OCI-LY7 (cell line): ENCODE measurements around the gene VPS54. TPM values are rescaled to one million over a fixed set of nuclear protein-coding genes. Genes with fewer than 3 reads are reported as not detected.

Experiments
- BruUV-seq: library from RNA; stranded (reverse); fragments of 400-500 nt; replicated peaks from 2 replicates; lab custom pipeline; 2021; lab: Mats Ljungman, UMichigan
- CTCF ChIA-PET: fragments of 300-600 bp; sonication (Branson Sonifier 250); formaldehyde crosslinking; loops from one replicate; lab custom pipeline; 2022; ENCODE audit warnings: antibody characterized with exemption; ENCODE audit not compliant: unreplicated experiment; lab: Charles Lee
- POLR2A ChIA-PET: fragments of 300-600 bp; sonication (Branson Sonifier 250); formaldehyde crosslinking; loops from one replicate; lab custom pipeline; 2022; ENCODE audit warnings: antibody characterized with exemption; lab: Charles Lee
- DNase-seq: peaks from one replicate; pipeline ENCODE4 v3.0.0-alpha.2; 2015; ENCODE audit warnings: low spot score
- H2AFZ ChIP-seq: fragments of 200-600 bp; sonication (generic), shearing (Covaris generic); 2 replicates; pipeline ENCODE4 v1.6.1; 2014; ENCODE audit warnings: mild to moderate bottlenecking, antibody characterized with exemption, low read length, moderate library complexity
- H3K27ac ChIP-seq: fragments of 200-600 bp; sonication (generic); 2 replicates; pipeline ENCODE4 v1.5.1; 2014; ENCODE audit warnings: mixed run types, low read depth, mild to moderate bottlenecking, moderate library complexity, low read length, inconsistent platforms; ENCODE audit not compliant: poor library complexity, severe bottlenecking
- H3K36me3 ChIP-seq: fragments of 200-600 bp; sonication (generic); 2 replicates; pipeline ENCODE4 v1.6.1; 2014; ENCODE audit warnings: mild to moderate bottlenecking, antibody characterized with exemption, low read length, moderate library complexity, mixed read lengths; ENCODE audit not compliant: insufficient read depth
- H3K4me1 ChIP-seq: fragments of 200-600 bp; sonication (generic); 2 replicates; pipeline ENCODE4 v1.5.1; 2014; ENCODE audit warnings: mild to moderate bottlenecking, low read length; ENCODE audit not compliant: insufficient read depth, poor library complexity, severe bottlenecking
- H3K4me2 ChIP-seq: fragments of 200-600 bp; sonication (generic); 2 replicates; pipeline ENCODE4 v1.6.1; 2014; ENCODE audit warnings: mild to moderate bottlenecking, low read length
- H3K4me3 ChIP-seq: fragments of 200-600 bp; sonication (generic); 2 replicates; pipeline ENCODE4 v1.5.1; 2014; ENCODE audit warnings: mild to moderate bottlenecking, low read depth, low read length; ENCODE audit not compliant: poor library complexity, severe bottlenecking
- H3K79me2 ChIP-seq: fragments of 200-600 bp; sonication (generic); 2 replicates; pipeline ENCODE4 v1.6.1; 2016; ENCODE audit warnings: low read depth, mild to moderate bottlenecking, low read length, moderate library complexity, mixed read lengths; ENCODE audit not compliant: insufficient read depth
- H3K9me2 ChIP-seq: fragments of 200-600 bp; sonication (generic); 2 replicates; pipeline ENCODE4 v1.6.1; 2016; ENCODE audit warnings: mild to moderate bottlenecking, low read length, mixed read lengths; ENCODE audit not compliant: insufficient read depth
- H3K9me3 ChIP-seq: fragments of 200-600 bp; sonication (generic); 2 replicates; pipeline ENCODE4 v1.6.1; 2014; ENCODE audit warnings: mild to moderate bottlenecking, mixed run types, low read length, mixed read lengths
- H4K20me1 ChIP-seq: fragments of 200-600 bp; sonication (generic); 2 replicates; pipeline ENCODE4 v1.6.1; 2014; ENCODE audit warnings: mild to moderate bottlenecking, antibody characterized with exemption, low read length, moderate library complexity, mixed read lengths; ENCODE audit not compliant: insufficient read depth
- CTCF ChIP-seq: fragments of 200-600 bp; sonication (generic); conservative IDR thresholded peaks from 2 replicates; pipeline ENCODE4 v1.5.1; 2014; ENCODE audit warnings: mild to moderate bottlenecking, antibody characterized with exemption, low read length, moderate library complexity, mixed read lengths
- EZH2phosphoT487 ChIP-seq: fragments of 200-600 bp; sonication (generic); IDR thresholded peaks from 2 replicates; pipeline ENCODE4 v1.6.1; 2018; ENCODE audit warnings: low read depth, borderline replicate concordance, mild to moderate bottlenecking, mixed run types, antibody characterized with exemption, low read length, moderate library complexity, mixed read lengths
- intact Hi-C: fragments of 100-400 bp; cut with micrococcal nuclease; formaldehyde crosslinking; loops from one replicate; pipeline ENCODE4 v1.10.0; 2022; ENCODE audit not compliant: unreplicated experiment
- total RNA-seq, 2 experiments: library from RNA; depleted of rRNA in 1 of 2; stranded (reverse); fragments of >200 nt in 1 of 2; shearing (Covaris generic) in 1 of 2; gene quantifications; 2 replicates each; pipeline ENCODE4 v1.2.3, GENCODE V29; 2014 to 2022

VPS54 gene
- total RNA-seq, 2 experiments from 2014 or later: 14.7 to 17.8 TPM

GRCh38 chr2:64065516-64065915 is 46.3 kb upstream of the VPS54 start:
- Histone ChIP-seq H3K36me3 (peaks cover 12% of the 10 kb centered on the region; the same call in 1 of the 2 replicates), H3K9me2 (no peaks in the 10 kb centered on the region), H3K79me2 (no peaks in the 10 kb centered on the region), H3K27ac (peak overlapping the region; percentile 96), H3K9me3 (no peaks in the 10 kb centered on the region), H3K4me2 (peak overlapping the region; percentile 66), H2AFZ (peak overlapping the region; percentile 72; the same call in 1 of the 2 replicates), H3K4me1 (peaks cover 69% of the 10 kb centered on the region), H3K4me3 (peak overlapping the region; percentile 13), H4K20me1 (no peaks in the 10 kb centered on the region)
- TF ChIP-seq EZH2phosphoT487 (no peak), CTCF (no peak)
- no peak for DNase-seq
- no TSS peak for BruUV-seq
- CTCF ChIA-PET: no interaction called here
- intact Hi-C loops: no loop called here
- POLR2A ChIA-PET: interaction anchor here (1.1 to 5.2 kb wide), 5 partner anchors 11 to 37 kb away, joined by 6 to 57 read pairs (median 11); no protein-coding TSS in a partner anchor

GRCh38 chr2:64063924-64064331 is 44.7 kb upstream of the VPS54 start:
- no peaks in the 10 kb centered on the region for H3K79me2 ChIP-seq
- ChIA-PET POLR2A (interaction anchor here (0.5 to 5.2 kb wide), 15 partner anchors 9 to 970 kb away, joined by 3 to 57 read pairs (median 4); no protein-coding TSS in a partner anchor), CTCF (interaction anchor here (0.8 to 0.9 kb wide), 2 partner anchors 19 to 35 kb away, joined by 3 read pairs; no protein-coding TSS in a partner anchor)
- peak overlapping the region; percentile 72 for H2AFZ ChIP-seq
- no peaks in the 10 kb centered on the region for H3K9me2 ChIP-seq
- no peaks in the 10 kb centered on the region for H3K9me3 ChIP-seq
- H3K4me1 ChIP-seq: peaks cover 85% of the 10 kb centered on the region
- H4K20me1 ChIP-seq: no peaks in the 10 kb centered on the region
- peak overlapping the region; percentile 96 for H3K27ac ChIP-seq
- peak overlapping the region; percentile 66 for H3K4me2 ChIP-seq
- H3K36me3 ChIP-seq: peaks cover 12% of the 10 kb centered on the region; the same call in 1 of the 2 replicates
- BruUV-seq: no TSS peak
- DNase-seq: peak; percentile 66
- TF ChIP-seq EZH2phosphoT487: no peak
- intact Hi-C loops: loop anchor here (2.0 kb wide), 1 partner anchor 23 kb away; no protein-coding TSS in a partner anchor
- peak overlapping the region; percentile 36 for H3K4me3 ChIP-seq

- ChIA-PET CTCF (interaction anchor here (0.8 to 0.9 kb wide), 2 partner anchors 19 to 35 kb away, joined by 3 read pairs; no protein-coding TSS in a partner anchor), POLR2A (interaction anchor here (0.5 to 5.2 kb wide), 19 partner anchors 9 to 970 kb away, joined by 3 to 57 read pairs (median 4); no protein-coding TSS in a partner anchor)
- H4K20me1 ChIP-seq: no peaks in the 10 kb centered on the region
These were observed 44.2 kb upstream of the VPS54 start for GRCh38 chr2:64063454-64063853.

More at GRCh38 chr2:64063454-64063853, 44.2 kb upstream of the VPS54 start:
- intact Hi-C loops: loop anchor here (2.0 kb wide), 1 partner anchor 23 kb away; no protein-coding TSS in a partner anchor
- H3K79me2 ChIP-seq: no peaks in the 10 kb centered on the region
- H3K36me3 ChIP-seq: peaks cover 12% of the 10 kb centered on the region; the same call in 1 of the 2 replicates
- peak overlapping the region; percentile 96 for H3K27ac ChIP-seq
- peak overlapping the region; percentile 72 for H2AFZ ChIP-seq
- TF ChIP-seq CTCF (no peak), EZH2phosphoT487 (no peak)
- peaks cover 90% of the 10 kb centered on the region for H3K4me1 ChIP-seq
- peak overlapping the region; percentile 66 for H3K4me2 ChIP-seq
- peak overlapping the region; percentile 36 for H3K4me3 ChIP-seq
- BruUV-seq: TSS peak; percentile 84
- no peaks in the 10 kb centered on the region for H3K9me2 ChIP-seq
- H3K9me3 ChIP-seq: no peaks in the 10 kb centered on the region
- DNase-seq: no peak
